Smooth muscle cell (in vitro differentiated cells): ENCODE results near the gene DGKI. TPM values are rescaled to one million over a fixed set of nuclear protein-coding genes. Genes with fewer than 3 reads are reported as not detected.

ENCODE experiments used
- DNase-seq: peaks from one replicate; lab custom pipeline; 2025; ENCODE audit not compliant: unreplicated experiment; lab: John Stamatoyannopoulos, UW
- H2AFZ ChIP-seq: fragments of 200-600 bp; sonication (generic); 2 replicates; pipeline ENCODE4 v1.6.0; 2016; ENCODE audit warnings: antibody characterized with exemption, low read depth, mild to moderate bottlenecking
- H3F3A ChIP-seq: fragments of 200-600 bp; sonication (generic); 2 replicates; pipeline ENCODE4 v1.6.0; 2017; ENCODE audit warnings: antibody characterized with exemption, low read depth
- H3K27ac ChIP-seq: fragments of 200-600 bp; sonication (generic); 2 replicates; pipeline ENCODE4 v1.5.1; 2016; ENCODE audit warnings: low read depth, mild to moderate bottlenecking
- H3K27me3 ChIP-seq: fragments of 200-600 bp; sonication (generic); 2 replicates; pipeline ENCODE4 v1.6.1; 2016; ENCODE audit warnings: low read depth, mild to moderate bottlenecking
- H3K36me3 ChIP-seq: fragments of 200-600 bp; sonication (generic); 2 replicates; pipeline ENCODE4 v1.5.1; 2016; ENCODE audit warnings: low read depth
- H3K4me1 ChIP-seq: fragments of 200-600 bp; sonication (generic); 2 replicates; pipeline ENCODE4 v1.5.1; 2016; ENCODE audit warnings: low read depth
- H3K4me2 ChIP-seq: fragments of 200-600 bp; sonication (generic); 2 replicates; pipeline ENCODE4 v1.6.0; 2016; ENCODE audit warnings: mild to moderate bottlenecking
- H3K4me3 ChIP-seq: fragments of 200-600 bp; sonication (generic); 2 replicates; pipeline ENCODE4 v1.5.1; 2016; ENCODE audit warnings: mild to moderate bottlenecking
- H3K79me2 ChIP-seq: fragments of 200-600 bp; sonication (generic); 2 replicates; pipeline ENCODE4 v1.6.0; 2016; ENCODE audit warnings: low read depth, mild to moderate bottlenecking
- H3K9ac ChIP-seq: fragments of 200-600 bp; sonication (generic); 2 replicates; pipeline ENCODE4 v1.6.0; 2016; ENCODE audit warnings: low read depth
- H3K9me3 ChIP-seq: fragments of 200-600 bp; sonication (generic); replicated peaks from 2 replicates; pipeline ENCODE4 v1.5.1; 2016; ENCODE audit warnings: low read depth
- H4K20me1 ChIP-seq: fragments of 200-600 bp; sonication (generic); 2 replicates; pipeline ENCODE4 v1.6.0; 2016; ENCODE audit warnings: low read depth
- WGBS: methylation state at CpG from one replicate; pipeline ENCODE4 v1.1.7; 2016; ENCODE audit warnings: low lambda C conversion rate; 5-methylcytosine and 5-hydroxymethylcytosine counted together
- polyA plus RNA-seq: library from polyadenylated mRNA; unstranded; fragments of >200 nt; fragmentation: Nextera tagmentation; extraction: Ambion mirVana; gene quantifications from 2 replicates; pipeline ENCODE4 v1.2.1, GENCODE V29; 2016
- total RNA-seq: library from RNA; depleted of rRNA; stranded (reverse); fragments of >200 nt; gene quantifications from 2 replicates; pipeline ENCODE4 v1.2.3, GENCODE V29; 2014
- TF ChIP-seq, protein P1 (sequence below): fragments of 200-600 bp; sonication (generic); IDR thresholded peaks from 2 replicates; pipeline ENCODE4 v1.5.1; 2017; ENCODE audit warnings: borderline replicate concordance, mild to moderate bottlenecking, antibody characterized with exemption; ENCODE audit not compliant: insufficient read depth, poor library complexity, severe bottlenecking

Gene DGKI
- total RNA-seq, result 3.5 and 6.2 TPM in 2 replicates
- polyA plus RNA-seq, result 1.6 and 2.5 TPM in 2 replicates

GRCh38 chr7:137846827-137847567, at the start of gene DGKI:
TSS of gene DGKI (minus strand) at chr7:137846974.
- TF ChIP-seq, protein P1, sequence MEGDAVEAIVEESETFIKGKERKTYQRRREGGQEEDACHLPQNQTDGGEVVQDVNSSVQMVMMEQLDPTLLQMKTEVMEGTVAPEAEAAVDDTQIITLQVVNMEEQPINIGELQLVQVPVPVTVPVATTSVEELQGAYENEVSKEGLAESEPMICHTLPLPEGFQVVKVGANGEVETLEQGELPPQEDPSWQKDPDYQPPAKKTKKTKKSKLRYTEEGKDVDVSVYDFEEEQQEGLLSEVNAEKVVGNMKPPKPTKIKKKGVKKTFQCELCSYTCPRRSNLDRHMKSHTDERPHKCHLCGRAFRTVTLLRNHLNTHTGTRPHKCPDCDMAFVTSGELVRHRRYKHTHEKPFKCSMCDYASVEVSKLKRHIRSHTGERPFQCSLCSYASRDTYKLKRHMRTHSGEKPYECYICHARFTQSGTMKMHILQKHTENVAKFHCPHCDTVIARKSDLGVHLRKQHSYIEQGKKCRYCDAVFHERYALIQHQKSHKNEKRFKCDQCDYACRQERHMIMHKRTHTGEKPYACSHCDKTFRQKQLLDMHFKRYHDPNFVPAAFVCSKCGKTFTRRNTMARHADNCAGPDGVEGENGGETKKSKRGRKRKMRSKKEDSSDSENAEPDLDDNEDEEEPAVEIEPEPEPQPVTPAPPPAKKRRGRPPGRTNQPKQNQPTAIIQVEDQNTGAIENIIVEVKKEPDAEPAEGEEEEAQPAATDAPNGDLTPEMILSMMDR, result no peak
- Histone ChIP-seq H3F3A (peaks cover 7% of the 10 kb centered on the region), H3K4me2 (peak within 1 kb of the TSS; percentile 88), H3K4me1 (peaks cover 3% of the 10 kb centered on the region), H3K79me2 (no peaks in the 10 kb centered on the region), H3K9ac (no peak within 1 kb of the TSS), H3K9me3 (no peaks in the 10 kb centered on the region), H3K27me3 (peaks cover 55% of the 10 kb centered on the region), H3K36me3 (no peaks in the 10 kb centered on the region), H4K20me1 (no peaks in the 10 kb centered on the region), H3K27ac (no peak within 1 kb of the TSS), H3K4me3 (peak within 1 kb of the TSS; percentile 41), H2AFZ (no peak within 1 kb of the TSS)
- WGBS, result 4% methylated on average over 36 of the region's 66 CpGs
- DNase-seq, result no peak

GRCh38 chr7:137895301-137896221, 48.8 kb upstream of the DGKI start:
- Histone ChIP-seq H3K4me2 (no peak overlapping the region), H4K20me1 (peaks cover 11% of the 10 kb centered on the region), H3K79me2 (peaks cover 6% of the 10 kb centered on the region), H3K27me3 (no peaks in the 10 kb centered on the region), H3K27ac (no peak overlapping the region), H3K4me1 (no peaks in the 10 kb centered on the region), H3F3A (no peaks in the 10 kb centered on the region), H3K4me3 (no peak overlapping the region), H2AFZ (no peak overlapping the region), H3K9ac (no peak overlapping the region), H3K9me3 (no peaks in the 10 kb centered on the region), H3K36me3 (peaks cover 13% of the 10 kb centered on the region)
- TF ChIP-seq, protein P1, result no peak
- no peak for DNase-seq
- WGBS, result 89% methylated on average over 8 of the region's 8 CpGs

DNA sequence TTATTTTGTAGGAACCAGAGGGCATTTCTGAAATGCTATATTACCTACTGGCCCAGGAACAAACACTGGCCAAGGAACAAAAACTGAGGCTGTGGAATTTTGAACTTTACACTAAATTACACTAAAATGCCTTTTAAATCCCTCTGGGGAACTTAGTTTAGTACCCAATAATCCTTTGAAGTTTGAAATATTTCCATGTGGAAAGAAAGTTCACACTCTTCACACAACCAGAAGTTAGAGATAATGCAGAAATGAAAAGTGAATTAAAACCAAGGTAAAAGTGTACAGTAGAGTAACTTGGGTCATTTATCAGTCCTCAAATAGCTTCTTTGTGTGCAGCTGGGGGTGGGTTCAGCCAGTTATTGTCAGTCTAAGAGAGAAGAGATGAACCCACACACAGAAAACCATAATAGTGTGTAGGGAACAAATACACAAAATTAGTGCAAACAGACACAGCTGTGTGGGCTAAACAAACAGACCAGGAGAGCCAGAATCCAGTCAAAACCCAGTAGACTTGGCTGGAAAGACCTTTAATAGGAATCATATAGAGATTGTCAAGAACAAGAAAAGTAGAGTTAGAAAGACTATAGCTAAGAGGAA, 46.5 kb upstream of the DGKI start:
- Histone ChIP-seq H3K27me3 (no peaks in the 10 kb centered on the region), H3K4me3 (no peak overlapping the region), H3F3A (no peaks in the 10 kb centered on the region), H2AFZ (no peak overlapping the region), H3K4me2 (no peak overlapping the region), H4K20me1 (peaks cover 7% of the 10 kb centered on the region), H3K79me2 (peaks cover 6% of the 10 kb centered on the region), H3K9ac (no peak overlapping the region), H3K27ac (peak overlapping the region; percentile 30), H3K4me1 (no peaks in the 10 kb centered on the region), H3K9me3 (no peaks in the 10 kb centered on the region), H3K36me3 (peaks cover 12% of the 10 kb centered on the region)
- TF ChIP-seq, protein P1, result no peak
- no peak for DNase-seq
